Osteoblast (primary cell): Measurements from ENCODE around the gene EXOC2. TPM values are rescaled to one million over a fixed set of nuclear protein-coding genes. Genes with fewer than 3 reads are reported as not detected.
A peak's percentile ranks its signal among the peaks of the same experiment; 100 is the strongest.
"Not testable (repeated sequence)": the region's sequence is repeated elsewhere in the genome, so short reads cannot be mapped to it uniquely, and the experiment has no call there.

Experiments
- DNase-seq: peaks from one replicate; pipeline ENCODE4 v3.0.0; 2011; ENCODE audit warnings: low spot score, mixed read lengths; ENCODE audit not compliant: insufficient read length; ENCODE audit errors: missing footprints
- H2AFZ ChIP-seq: 2 replicates; pipeline ENCODE4 v1.6.0; 2011; ENCODE audit warnings: mild to moderate bottlenecking, low read length
- H3K27ac ChIP-seq: 2 replicates; pipeline ENCODE4 v1.5.1; 2011; ENCODE audit warnings: mild to moderate bottlenecking, low read depth, low read length, moderate library complexity
- H3K27me3 ChIP-seq: 2 replicates; pipeline ENCODE4 v1.6.0; 2012; ENCODE audit warnings: mild to moderate bottlenecking, control low read depth, inconsistent platforms, low read length, moderate library complexity; ENCODE audit not compliant: insufficient read depth
- H3K36me3 ChIP-seq: 2 replicates; pipeline ENCODE4 v1.5.1; 2011; ENCODE audit warnings: mild to moderate bottlenecking, low read length, control low read depth, moderate library complexity; ENCODE audit not compliant: insufficient read depth
- H3K4me1 ChIP-seq: 2 replicates; pipeline ENCODE4 v1.5.1; 2011; ENCODE audit warnings: mild to moderate bottlenecking, low read length, control low read depth, moderate library complexity; ENCODE audit not compliant: insufficient read depth
- H3K4me2 ChIP-seq: 2 replicates; pipeline ENCODE4 v1.6.0; 2011; ENCODE audit warnings: mild to moderate bottlenecking, low read length; ENCODE audit not compliant: insufficient read depth
- H3K4me3 ChIP-seq: fragments of 200-600 bp; sonication (generic); 3 replicates; pipeline ENCODE4 v1.5.1; 2012; ENCODE audit warnings: mild to moderate bottlenecking, low read length, inconsistent platforms; ENCODE audit not compliant: insufficient read depth
- H3K79me2 ChIP-seq: 2 replicates; pipeline ENCODE4 v1.6.0; 2012; ENCODE audit warnings: mild to moderate bottlenecking, low read length, control low read depth, inconsistent platforms; ENCODE audit not compliant: insufficient read depth
- H3K9me3 ChIP-seq: 2 replicates; pipeline ENCODE4 v1.5.1; 2011; ENCODE audit warnings: low read depth, low read length, control low read depth
- H4K20me1 ChIP-seq: 2 replicates; pipeline ENCODE4 v1.6.0; 2012; ENCODE audit warnings: mild to moderate bottlenecking, low read length, control low read depth; ENCODE audit not compliant: insufficient read depth
- total RNA-seq: library from RNA; depleted of rRNA; stranded (reverse); fragments of >200 nt; gene quantifications from 2 replicates; pipeline ENCODE4 v1.2.3, GENCODE V29; 2012
- TF ChIP-seq, protein P1 (sequence below): IDR thresholded peaks from 2 replicates; pipeline ENCODE4 v1.5.1; 2011; ENCODE audit warnings: mild to moderate bottlenecking, low read depth, low read length, moderate library complexity; ENCODE audit errors: extremely low read depth

EXOC2 gene
- total RNA-seq, 1 donor, result 19.5 TPM

DNA sequence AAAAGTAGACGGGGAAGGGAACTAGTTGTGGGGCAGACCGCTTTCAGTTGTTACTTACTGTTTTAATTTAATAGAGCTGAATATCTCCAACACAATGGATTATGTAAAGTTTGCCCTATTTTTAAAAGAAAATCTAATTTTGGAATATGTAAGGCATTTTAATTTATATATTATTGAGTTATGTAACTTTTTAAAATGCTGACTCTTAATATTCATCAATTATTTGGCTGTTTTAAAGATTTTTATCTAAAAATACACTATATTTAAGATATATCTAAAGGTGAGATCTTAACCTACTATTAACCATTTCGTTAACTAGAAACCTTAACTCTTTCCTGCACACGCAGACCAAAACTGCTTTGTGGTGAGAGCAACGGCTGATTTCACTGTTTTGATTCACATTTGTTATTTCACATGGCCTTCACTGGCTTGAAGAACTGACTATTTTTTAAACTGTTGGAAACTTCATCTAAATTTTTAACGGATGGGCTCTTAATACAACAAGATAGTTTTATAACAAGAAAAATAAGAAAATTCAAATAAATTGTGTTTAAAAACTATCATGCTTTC lies 123.9 kb downstream of the EXOC2 start:
- no peaks in the 10 kb centered on the region for H3K79me2 ChIP-seq
- H3K4me2 ChIP-seq, result no peak overlapping the region
- H3K27ac ChIP-seq, result no peak overlapping the region
- no peak for DNase-seq
- no peaks in the 10 kb centered on the region for H3K9me3 ChIP-seq
- no peaks in the 10 kb centered on the region for H3K27me3 ChIP-seq
- H4K20me1 ChIP-seq, result no peaks in the 10 kb centered on the region
- H3K36me3 ChIP-seq, result peaks cover 14% of the 10 kb centered on the region
- TF ChIP-seq, protein P1, sequence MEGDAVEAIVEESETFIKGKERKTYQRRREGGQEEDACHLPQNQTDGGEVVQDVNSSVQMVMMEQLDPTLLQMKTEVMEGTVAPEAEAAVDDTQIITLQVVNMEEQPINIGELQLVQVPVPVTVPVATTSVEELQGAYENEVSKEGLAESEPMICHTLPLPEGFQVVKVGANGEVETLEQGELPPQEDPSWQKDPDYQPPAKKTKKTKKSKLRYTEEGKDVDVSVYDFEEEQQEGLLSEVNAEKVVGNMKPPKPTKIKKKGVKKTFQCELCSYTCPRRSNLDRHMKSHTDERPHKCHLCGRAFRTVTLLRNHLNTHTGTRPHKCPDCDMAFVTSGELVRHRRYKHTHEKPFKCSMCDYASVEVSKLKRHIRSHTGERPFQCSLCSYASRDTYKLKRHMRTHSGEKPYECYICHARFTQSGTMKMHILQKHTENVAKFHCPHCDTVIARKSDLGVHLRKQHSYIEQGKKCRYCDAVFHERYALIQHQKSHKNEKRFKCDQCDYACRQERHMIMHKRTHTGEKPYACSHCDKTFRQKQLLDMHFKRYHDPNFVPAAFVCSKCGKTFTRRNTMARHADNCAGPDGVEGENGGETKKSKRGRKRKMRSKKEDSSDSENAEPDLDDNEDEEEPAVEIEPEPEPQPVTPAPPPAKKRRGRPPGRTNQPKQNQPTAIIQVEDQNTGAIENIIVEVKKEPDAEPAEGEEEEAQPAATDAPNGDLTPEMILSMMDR, result no peak
- H2AFZ ChIP-seq, result no peak overlapping the region
- H3K4me1 ChIP-seq, result no peaks in the 10 kb centered on the region
- H3K4me3 ChIP-seq, result no peak overlapping the region

DNA sequence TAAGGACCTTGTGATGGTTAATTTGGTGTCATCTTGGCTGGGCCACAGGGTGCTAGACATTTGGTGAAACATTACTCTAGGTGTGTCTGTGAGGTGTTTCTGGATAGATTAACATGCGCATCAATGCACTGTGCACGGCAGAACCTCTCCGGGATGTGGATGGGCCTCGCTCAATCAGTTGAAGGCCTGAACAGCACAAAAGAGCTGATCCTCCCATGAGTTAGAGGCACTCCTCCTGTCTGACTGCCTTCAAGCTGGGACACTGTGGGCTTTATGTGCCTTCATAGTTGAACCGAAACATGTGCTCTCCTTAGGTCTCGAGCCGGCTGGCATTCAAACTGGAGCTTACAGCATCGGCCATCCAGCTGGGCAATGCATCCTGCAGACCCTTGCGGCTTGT lies 124.9 kb downstream of the EXOC2 start:
- no peak for DNase-seq
- Histone ChIP-seq H3K27ac (no peak overlapping the region), H4K20me1 (no peaks in the 10 kb centered on the region), H3K36me3 (peaks cover 16% of the 10 kb centered on the region), H3K4me2 (no peak overlapping the region), H3K79me2 (no peaks in the 10 kb centered on the region), H3K27me3 (no peaks in the 10 kb centered on the region), H3K4me1 (no peaks in the 10 kb centered on the region), H3K4me3 (no peak overlapping the region), H2AFZ (no peak overlapping the region), H3K9me3 (no peaks in the 10 kb centered on the region)
- TF ChIP-seq, protein P1, result no peak

DNA sequence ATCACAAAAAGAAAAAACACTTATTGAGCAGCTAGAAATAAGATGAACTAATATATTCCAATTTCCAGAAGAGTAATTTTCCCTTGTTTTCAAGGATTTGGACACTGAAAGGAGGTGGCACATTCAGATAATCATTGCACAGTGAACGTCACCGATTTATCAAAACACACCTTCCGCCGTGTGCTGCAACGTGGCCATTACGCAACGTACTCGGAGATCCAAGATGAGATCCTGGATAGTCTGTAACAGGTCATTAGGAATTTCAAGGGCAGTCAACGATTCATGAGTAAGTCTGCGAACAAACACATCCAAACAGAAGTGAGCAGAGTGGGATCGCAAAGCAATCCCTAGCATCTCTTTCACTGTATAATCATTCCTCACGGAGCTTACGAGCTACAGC lies 129.1 kb downstream of the EXOC2 start:
- H3K36me3 ChIP-seq, result peaks cover 23% of the 10 kb centered on the region
- H3K27me3 ChIP-seq, result no peaks in the 10 kb centered on the region
- DNase-seq, result no peak
- H3K9me3 ChIP-seq, result no peaks in the 10 kb centered on the region
- H3K79me2 ChIP-seq, result no peaks in the 10 kb centered on the region
- no peak overlapping the region for H3K4me3 ChIP-seq
- H3K4me1 ChIP-seq, result peaks cover 7% of the 10 kb centered on the region
- H2AFZ ChIP-seq, result no peak overlapping the region
- H3K4me2 ChIP-seq, result no peak overlapping the region
- no peaks in the 10 kb centered on the region for H4K20me1 ChIP-seq
- TF ChIP-seq, protein P1, result no peak
- H3K27ac ChIP-seq, result no peak overlapping the region

DNA sequence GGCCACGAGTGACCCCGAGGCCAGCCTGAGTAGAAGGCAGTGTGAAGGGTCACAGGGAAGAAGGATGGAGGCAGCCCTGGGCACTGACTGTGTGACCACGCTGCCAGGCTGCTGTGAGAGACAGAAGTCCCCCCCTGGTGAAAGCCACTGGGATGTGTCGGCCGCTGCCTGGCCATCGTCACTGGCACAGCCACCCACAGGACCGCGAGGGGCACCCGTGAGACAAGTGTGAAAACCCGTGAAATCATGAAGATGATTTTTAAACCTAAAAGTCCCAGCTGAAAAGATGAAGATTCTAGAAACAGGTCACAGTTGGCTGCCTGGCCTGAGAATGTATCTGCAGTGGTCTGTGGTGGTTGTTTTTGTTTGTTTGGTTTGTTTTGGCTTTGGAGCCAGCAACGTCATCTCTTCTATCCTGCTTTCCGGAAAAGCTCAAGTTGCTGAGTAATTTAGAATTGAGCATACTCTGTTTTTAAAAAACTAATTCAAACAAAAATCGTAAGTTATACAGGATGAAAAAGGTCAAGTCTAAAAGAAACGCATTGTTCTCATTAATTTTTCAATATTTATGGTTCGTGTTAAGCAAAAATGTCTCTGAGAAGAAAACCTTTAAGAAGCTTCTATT lies 130.8 kb downstream of the EXOC2 start:
- Histone ChIP-seq H2AFZ (peak overlapping the region; percentile 66), H3K4me3 (no peak overlapping the region), H3K27ac (peak overlapping the region; percentile 40), H3K36me3 (peaks cover 16% of the 10 kb centered on the region), H4K20me1 (no peaks in the 10 kb centered on the region), H3K79me2 (no peaks in the 10 kb centered on the region), H3K9me3 (no peaks in the 10 kb centered on the region), H3K4me2 (no peak overlapping the region), H3K27me3 (no peaks in the 10 kb centered on the region), H3K4me1 (peaks cover 7% of the 10 kb centered on the region)
- TF ChIP-seq, protein P1, result peak; percentile 8
- DNase-seq, result no peak

DNA sequence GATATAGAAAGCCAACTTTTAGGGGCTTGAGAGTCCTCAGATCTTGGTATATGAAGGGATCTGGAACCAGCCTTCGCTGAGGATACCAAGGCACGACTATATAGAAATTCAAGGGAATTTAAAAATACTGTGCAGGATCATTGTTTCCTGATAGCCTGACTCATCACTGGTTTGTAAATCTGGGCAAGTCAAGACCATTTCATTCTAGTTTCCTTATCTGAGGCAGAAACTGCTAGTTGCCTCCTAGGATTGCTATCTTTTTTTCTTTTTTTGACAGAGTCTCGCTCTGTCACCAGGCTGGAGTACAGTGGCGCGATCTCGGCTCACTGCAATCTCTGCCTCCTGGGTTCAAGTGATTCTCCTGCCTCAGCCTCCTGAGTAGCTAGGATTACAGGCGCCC lies 131.6 kb downstream of the EXOC2 start:
- not testable (repeated sequence) for H3K4me3 ChIP-seq, H3K9me3 ChIP-seq, H2AFZ ChIP-seq, DNase-seq, H3K4me1 ChIP-seq, H3K27me3 ChIP-seq, H4K20me1 ChIP-seq, H3K79me2 ChIP-seq, H3K4me2 ChIP-seq
- H3K27ac ChIP-seq, result peak overlapping the region; percentile 40
- peaks cover 16% of the 10 kb centered on the region for H3K36me3 ChIP-seq
